GM21528 (cell line): ENCODE data around the gene RNF32.
"Not testable (repeated sequence)": the region's sequence is repeated elsewhere in the genome, so short reads cannot be mapped to it uniquely, and the experiment has no call there.

Source experiments
- ATAC-seq: cut with Tn5 transposase; IDR thresholded peaks from one replicate; pipeline ENCODE4 v1.9.1; 2021; ENCODE audit warnings: mild to moderate bottlenecking, moderate library complexity; ENCODE audit not compliant: unreplicated experiment, low FRiP score

RNF32 gene

GRCh38 chr7:156668130-156668741, 27.7 kb downstream of the RNF32 start:
- no peak for ATAC-seq

- ATAC-seq: no peak
Observed at GRCh38 chr7:156669035-156669828, 28.7 kb downstream of the RNF32 start.

GRCh38 chr7:156673454-156673853, 32.9 kb downstream of the RNF32 start:
- no peak for ATAC-seq

- ATAC-seq: no peak
Observed at GRCh38 chr7:156673902-156674301, 33.3 kb downstream of the RNF32 start.

- no peak for ATAC-seq
Observed at GRCh38 chr7:156675721-156676120, 35.1 kb downstream of the RNF32 start.

- no peak for ATAC-seq
Observed at GRCh38 chr7:156676263-156676662, 35.7 kb downstream of the RNF32 start.

GRCh38 chr7:156677374-156678054, 36.9 kb downstream of the RNF32 start:
- ATAC-seq: no peak

- no peak for ATAC-seq
Observed at GRCh38 chr7:156680281-156680680, 39.7 kb downstream of the RNF32 start.

GRCh38 chr7:156682928-156683327, 42.4 kb downstream of the RNF32 start:
- ATAC-seq: no peak

- no peak for ATAC-seq
Observed at GRCh38 chr7:156684251-156684650, 43.7 kb downstream of the RNF32 start.

- ATAC-seq: no peak
Observed at GRCh38 chr7:156684661-156685060, 44.1 kb downstream of the RNF32 start.

GRCh38 chr7:156691764-156692163, 51.2 kb downstream of the RNF32 start:
- ATAC-seq: no peak

GRCh38 chr7:156692849-156693248, 52.3 kb downstream of the RNF32 start:
- no peak for ATAC-seq

GRCh38 chr7:156693627-156694026, 53.1 kb downstream of the RNF32 start:
- ATAC-seq: no peak

- ATAC-seq: not testable (repeated sequence)
Observed at GRCh38 chr7:156697283-156697682, 56.7 kb downstream of the RNF32 start.

GRCh38 chr7:156698512-156698911, 57.9 kb downstream of the RNF32 start:
- ATAC-seq: not testable (repeated sequence)

- not testable (repeated sequence) for ATAC-seq
Observed at GRCh38 chr7:156701787-156702186, 61.2 kb downstream of the RNF32 start.

- ATAC-seq: no peak
Observed at GRCh38 chr7:156702399-156702798, 61.8 kb downstream of the RNF32 start.

GRCh38 chr7:156703209-156703608, 62.6 kb downstream of the RNF32 start:
- no peak for ATAC-seq

- ATAC-seq: no peak
Observed at GRCh38 chr7:156703773-156704482, 63.4 kb downstream of the RNF32 start.
